GM11168 (cell line): ENCODE measurements around the gene NTSR1.

Source experiments
- in situ Hi-C: fragments of 300-500 bp; cut with MboI; formaldehyde crosslinking; loops from one replicate; pipeline ENCODE4 v1.12.0; 2022; ENCODE audit warnings: low sequenced_read_pairs; ENCODE audit not compliant: unreplicated experiment

Gene NTSR1

DNA sequence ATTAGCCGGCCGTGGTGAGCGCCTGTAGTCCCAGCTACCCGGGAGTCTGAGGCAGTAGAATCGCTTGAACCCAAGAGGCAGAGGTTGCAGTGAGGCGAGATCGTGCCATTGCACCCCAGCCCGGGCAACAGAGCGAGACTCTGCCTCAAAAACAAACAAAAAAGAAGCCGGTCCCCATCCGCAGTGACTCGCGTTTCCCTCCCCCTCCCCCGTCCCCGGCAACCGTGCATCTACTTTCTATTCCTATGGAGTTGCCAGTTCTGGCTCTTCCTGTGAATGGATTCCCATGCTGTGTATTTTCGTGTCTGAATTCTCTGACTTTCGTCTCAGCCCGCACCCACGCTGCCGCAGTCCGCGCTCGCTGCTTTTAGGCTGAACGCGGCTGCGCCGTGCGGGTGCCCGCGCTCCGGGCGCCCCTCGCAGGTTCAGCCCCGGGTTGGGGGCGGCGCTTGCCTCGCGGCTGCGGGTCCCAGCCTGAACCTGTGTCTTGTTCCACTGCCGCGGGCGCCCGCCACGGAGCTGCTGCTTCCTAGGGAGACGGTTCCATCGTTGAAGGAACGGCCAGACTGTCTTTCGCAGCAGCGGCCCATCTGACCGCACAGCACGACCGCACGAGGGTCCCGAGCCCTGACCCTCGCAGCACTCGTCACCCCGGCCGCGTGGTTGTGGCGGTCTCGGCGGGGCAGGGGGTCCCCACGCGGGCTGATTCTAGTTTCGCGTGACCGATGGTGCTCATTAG lies 86.6 kb downstream of the NTSR1 start:
- in situ Hi-C loops, result no loop called here

DNA sequence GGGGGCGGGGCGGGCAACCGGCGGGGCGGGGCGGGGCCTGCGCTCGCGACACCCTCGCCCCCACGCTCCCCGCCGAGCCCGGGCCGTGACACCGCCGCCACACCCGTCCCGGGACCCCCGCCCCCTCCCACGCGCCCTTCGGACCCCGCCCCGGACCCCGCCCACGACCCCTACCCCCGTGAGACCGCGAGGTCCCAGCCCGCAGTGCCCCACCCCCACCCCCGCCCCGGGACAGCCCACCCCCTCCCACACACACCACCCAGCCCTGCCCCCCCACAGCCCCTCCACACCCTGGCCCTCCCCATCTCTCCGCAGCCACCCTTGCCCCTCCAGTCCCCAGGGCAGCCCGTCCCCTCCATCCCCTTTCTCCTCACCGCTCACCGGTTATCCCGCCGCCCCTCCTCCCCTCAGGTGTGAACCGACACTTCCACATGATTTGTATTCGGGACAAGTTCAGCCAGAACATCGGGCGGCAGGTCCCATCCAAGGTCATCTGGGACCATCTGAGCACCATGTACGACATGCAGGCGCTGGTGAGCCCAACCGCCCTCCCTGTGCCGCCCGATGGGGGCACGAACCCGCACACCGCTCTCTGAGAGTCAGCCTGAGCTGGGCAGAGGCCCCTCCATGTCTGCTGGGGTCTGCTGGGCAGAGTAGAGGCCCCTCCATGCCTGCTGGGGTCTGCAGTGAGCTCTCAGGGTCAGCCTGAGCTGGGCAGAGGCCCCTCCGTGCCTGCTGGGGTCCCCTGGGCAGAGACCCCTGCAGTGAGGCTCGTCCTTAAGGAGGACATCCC lies 88.3 kb downstream of the NTSR1 start:
- in situ Hi-C loops, result no loop called here

DNA sequence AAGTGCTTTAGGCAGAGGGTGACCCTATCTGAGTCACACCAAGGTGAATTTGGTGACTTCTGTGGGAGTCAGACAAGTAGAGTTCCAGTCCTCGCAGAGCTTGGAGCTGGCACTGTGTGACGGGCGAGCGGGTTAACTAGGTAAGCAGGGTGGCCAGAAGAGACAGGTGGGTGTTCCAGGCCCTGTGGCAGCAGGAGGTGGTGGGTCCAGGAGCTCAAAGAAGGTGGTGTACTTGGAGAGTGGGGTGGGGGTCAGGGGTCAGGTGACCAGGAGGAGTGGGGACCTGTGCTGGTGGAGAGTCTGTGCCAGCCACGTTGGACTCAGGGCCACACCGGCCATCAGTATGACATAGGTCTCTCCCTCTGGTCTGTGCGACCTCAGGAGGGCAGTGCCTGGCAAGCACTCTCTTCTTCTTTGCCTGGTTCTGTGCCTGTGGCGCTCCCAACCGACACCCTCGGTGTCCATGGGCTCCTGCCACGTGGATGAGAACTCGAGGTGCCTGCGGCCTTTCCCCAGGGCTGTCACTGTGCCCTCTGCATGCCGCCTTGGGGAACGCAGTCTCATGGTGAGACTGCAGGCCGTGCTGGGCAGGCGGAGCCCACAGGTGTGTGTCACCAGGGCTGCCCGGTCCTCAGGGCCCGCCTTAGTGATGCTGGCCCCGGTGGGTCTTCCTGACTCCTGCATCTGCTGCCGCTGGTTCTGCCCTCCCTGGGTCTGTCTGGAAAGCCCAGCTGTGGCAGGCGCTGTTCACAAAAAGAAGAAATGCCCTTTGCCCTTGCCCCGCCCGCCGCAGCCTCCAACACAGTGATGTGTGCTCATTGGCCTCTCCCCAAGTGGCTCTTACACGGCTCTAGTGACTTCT lies 89.3 kb downstream of the NTSR1 start:
- in situ Hi-C loops, result no loop called here

DNA sequence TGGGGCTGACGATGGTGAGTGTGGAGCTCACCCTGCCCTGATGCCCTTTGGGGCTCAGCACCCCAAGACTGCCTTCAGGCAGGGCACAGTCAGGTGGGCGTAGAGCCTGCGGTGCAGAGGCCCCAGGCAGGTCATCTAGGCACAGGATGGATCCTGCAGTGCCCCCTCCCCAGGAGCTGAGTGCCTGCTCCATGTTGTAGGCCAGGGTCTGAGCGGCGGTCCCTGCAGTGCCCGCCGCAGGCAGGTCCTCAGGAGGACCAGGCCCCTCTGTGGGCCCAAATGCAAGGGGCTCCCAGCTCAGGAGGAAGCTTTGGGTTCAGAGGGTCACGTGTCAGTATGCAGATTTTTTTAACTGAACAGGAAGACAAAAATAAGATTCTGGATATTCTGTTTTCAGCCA lies 90.4 kb downstream of the NTSR1 start:
- in situ Hi-C loops, result no loop called here

DNA sequence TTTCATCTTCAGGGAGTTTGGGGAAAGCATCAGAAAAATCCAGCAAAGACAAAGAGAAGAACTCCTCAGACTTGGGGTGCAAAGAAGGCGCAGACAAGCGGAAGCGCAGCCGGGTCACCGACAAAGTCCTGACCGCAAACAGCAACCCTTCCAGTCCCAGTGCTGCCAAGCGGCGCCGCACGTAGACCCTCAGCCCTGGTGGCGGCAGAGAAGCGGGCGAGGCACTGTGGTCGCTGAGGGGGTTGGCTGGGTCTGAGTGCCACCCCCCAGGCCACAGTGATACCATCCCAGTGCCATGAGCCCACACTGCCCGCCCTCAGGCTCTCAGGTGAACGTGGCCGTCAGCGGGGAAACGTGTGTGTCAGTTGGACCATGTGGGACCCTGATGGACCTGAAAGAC lies 90.8 kb downstream of the NTSR1 start:
- in situ Hi-C loops, result no loop called here

DNA sequence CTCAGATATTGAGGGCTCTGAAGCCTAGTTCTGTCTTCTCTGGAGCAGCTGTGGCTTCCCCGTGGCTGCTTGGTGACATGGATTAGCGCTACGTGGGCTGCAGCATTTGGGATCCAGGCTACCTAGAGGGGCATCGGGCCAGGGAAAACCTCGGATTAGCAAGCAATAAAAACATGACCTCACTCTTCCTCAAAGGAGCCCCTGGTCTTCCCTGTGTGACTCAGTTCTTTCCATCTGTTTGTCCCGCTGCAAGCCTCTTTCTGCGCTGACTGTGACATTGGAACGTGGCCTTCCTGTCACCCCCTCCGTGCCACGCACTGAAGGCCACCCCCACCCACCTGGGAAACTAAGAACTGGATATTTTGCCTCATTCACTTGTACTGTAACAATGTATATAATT lies 91.2 kb downstream of the NTSR1 start:
- in situ Hi-C loops, result no loop called here

DNA sequence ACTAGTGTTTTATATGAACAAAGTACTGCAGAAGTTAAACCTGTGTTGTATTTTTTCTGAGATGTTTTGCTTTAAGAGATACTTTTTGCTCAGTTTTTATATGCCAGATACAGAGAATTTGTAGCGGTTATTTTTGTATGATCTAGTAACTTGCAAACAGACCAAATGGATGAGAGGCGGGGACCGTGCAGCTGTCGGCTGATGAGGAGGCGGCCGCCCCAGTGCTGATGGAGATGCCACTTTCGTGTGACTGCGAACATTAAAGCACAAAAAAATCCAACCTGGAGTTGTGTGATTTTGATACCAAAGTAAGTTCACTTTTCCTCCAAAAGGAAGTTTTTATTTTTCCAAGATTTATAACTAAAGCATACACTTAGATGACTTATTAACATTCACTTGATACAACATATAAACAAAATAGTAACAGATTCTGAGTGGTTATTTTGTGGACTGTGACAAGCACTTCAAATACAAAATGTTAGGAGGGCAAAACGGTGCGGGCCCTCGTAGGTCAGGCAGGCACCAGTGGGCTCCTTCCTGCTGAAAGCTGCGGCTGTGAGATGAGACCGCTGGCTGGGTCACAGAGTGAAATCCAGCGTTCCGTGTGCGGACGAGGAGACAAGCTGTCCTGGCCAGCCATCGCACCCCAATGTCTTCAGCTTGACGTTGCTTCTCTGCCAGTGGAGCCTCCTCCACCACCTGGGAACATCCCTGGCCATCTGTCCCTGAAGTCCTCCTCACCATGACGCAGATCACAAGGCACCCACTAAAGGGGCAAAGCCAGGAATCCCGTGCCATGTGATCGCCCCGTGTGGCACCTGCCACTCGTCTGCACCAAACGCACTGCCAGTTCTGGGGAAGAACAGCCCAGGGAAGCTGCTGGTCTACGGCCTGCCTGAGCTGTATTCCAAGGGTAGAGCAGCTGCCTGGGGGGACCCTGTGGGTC lies 92.0 kb downstream of the NTSR1 start:
- in situ Hi-C loops, result no loop called here

DNA sequence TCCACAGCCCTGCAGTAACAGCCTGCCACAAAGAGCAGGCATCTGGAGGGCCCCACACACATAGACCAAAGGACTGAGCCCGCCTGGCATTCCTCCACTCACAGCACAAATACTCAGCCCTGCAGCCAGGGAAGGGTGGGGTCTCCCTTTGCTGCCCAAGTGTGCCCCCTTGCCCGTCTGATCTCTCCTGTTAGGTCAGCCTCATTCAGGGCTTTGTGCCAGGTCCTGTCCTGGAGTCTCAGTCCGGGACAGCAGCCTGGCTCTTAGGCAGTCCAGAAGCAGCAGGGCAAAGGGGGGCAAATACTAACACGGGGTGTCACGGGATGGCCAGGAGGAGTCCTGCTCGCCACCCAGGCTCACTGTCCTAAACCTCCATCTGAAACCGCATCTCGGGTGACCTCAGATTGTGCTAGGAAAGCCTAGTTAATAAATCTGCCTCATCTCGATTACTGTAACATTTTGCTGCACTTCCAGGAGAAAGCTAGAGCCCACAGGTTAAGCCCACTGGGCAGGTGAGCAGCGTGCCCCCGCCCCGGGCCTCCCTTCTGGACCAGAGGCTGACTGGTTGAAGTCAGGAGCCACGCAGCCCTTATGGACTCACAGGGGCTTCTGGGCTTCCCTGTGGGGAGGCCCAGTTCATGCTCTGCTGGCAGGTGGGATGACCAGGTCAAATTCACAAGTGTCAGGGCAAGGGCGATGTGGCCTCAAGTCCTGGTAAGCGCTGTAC lies 92.8 kb downstream of the NTSR1 start:
- in situ Hi-C loops, result no loop called here

DNA sequence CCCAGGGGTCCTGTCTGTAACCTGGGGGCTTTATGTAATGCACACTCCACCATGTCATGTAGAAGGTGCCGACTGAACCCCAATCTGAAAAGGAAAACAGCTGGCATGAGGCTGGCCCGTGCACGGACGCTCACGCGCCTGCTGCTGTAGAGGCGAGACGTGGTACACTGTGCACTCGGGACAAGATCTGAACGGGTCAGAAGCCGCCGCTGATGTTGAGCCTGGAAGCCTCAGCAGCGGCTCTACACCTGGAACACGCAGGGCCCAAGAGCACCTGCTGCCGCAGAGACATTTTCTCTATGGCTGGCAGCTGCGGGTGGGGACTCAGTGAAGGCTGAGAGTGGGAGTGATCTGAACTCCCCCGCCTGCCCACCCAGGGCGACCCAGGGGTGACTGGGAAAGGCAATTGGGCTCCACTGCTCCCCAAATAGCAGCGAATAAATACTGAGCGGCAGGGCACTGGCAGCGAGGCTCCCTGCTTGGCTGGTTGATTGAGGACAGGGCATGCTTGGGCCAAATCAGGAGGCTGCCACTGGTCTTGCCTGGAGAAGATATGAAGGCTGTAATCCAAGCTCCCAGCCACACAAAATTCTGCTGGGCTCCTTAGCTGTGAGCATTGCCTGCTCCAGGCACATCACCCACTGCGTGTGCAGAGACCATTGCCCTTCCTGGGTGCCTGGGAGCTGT lies 93.5 kb downstream of the NTSR1 start:
- in situ Hi-C loops, result no loop called here

DNA sequence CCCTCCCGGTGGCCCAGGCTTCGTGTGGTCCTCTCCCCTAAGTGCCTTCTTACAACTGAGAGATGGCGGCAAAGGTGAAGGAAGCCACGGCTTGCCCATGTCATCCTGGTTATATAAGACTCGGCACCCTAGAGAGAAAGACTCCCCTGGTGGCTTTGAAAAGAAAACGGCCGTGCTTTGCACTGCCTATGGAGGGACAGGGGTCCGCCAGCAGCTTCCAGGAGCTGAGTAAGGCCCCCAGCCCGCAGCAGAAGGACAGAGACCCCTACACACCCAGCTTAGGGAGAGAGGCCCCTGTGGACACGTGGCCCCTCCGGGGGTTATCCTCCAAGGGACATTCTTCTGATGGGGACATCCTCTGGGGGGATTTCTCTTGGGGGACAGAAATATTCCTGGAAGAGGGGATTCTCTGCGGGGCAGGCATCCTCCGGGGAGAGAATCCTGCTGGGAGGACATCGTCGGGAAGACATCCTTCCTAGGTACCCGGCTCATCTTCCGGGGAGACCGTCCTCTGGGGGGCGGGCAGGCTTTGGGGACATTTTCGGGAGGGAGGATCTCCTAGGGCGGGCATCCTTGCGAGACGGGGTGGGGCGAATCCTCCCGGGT lies 95.5 kb downstream of the NTSR1 start:
- in situ Hi-C loops, result no loop called here

DNA sequence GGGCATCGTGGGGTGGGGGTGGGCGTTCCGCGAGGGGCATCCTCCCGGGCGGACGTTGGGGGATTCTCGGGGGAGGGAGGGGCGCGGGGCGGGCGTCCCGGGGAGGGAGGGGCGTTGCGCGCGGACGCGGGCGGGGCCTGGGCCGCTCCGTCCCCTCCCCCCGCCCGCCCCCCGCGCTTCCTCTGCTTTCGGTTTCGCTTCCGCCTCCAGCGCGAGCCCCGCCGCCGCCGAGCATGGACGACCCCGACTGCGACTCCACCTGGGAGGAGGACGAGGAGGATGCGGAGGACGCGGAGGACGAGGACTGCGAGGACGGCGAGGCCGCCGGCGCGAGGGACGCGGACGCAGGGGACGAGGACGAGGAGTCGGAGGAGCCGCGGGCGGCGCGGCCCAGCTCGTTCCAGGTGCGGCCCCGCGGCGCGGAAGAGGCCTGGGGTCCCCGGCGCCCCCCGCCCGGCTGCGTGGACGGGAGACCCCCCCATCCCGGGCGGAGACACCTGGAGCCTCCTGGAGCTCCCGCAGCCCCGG lies 96.1 kb downstream of the NTSR1 start, which contains the start of gene OGFR:
OGFR (plus strand) TSS at position 209 of the 528 bp plus-strand sequence; CDS start at position 234, 25 bp downstream.
- in situ Hi-C loops, result no loop called here

DNA sequence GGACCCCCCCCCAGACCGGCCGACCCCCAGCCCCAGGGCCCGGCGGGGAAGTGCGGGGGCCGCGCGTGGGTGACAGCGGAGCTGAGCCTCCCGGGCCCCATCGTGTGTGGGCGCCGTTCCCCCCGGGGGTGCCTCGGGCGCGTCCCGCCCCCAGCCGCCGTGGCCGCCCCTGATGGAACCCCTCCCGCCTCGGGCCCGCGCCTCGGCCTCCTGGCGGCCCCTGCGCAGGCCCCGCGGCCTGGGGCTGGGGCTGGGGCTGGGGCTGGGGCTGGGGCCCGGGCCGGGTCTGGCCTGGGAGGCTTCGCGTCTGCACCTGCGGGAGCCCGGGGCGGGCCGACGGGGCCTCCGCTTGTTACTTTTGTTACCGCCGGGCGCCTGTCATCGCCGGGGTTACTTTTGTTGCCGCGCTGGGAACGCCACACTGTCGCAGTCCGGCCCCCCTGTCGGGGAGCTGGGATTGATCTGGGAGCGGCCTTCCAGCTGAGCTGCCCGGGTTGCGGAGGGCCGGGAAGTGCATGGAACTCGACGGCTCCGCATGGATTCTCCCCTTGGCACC lies 96.6 kb downstream of the NTSR1 start:
- in situ Hi-C loops, result no loop called here

DNA sequence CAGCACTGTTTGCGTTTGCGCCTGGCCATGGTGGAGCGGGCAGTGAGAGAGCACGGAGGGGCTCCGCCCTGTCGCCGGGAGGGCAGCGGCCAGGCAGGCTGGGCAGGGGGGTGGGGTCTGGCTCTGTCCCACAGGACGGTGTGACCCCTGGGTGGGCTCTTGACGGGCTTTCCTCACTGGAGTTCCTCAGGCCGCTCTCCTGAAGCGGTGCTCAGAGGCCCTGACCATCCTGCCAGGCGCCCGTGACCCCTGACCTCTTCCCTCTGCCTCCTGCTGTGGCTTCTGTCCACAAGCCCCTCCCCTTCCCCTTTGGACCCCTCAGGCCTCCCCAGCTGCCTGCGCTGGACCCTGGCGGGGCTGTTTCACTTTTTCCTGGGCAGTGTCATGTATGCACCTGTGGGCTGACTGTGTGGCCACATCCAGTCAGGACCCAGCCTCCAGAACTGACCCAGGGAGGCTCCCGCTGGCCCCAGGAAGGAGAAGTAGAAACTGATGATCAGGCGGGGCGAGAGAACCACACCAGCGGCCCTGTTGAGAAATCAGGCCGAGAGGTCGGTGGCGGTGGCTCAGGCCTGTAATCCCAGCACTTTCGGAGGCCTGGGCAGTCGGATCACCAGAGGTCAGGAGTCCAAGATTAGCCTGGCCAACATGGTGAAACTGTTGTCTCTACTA lies 97.2 kb downstream of the NTSR1 start:
- in situ Hi-C loops, result no loop called here

DNA sequence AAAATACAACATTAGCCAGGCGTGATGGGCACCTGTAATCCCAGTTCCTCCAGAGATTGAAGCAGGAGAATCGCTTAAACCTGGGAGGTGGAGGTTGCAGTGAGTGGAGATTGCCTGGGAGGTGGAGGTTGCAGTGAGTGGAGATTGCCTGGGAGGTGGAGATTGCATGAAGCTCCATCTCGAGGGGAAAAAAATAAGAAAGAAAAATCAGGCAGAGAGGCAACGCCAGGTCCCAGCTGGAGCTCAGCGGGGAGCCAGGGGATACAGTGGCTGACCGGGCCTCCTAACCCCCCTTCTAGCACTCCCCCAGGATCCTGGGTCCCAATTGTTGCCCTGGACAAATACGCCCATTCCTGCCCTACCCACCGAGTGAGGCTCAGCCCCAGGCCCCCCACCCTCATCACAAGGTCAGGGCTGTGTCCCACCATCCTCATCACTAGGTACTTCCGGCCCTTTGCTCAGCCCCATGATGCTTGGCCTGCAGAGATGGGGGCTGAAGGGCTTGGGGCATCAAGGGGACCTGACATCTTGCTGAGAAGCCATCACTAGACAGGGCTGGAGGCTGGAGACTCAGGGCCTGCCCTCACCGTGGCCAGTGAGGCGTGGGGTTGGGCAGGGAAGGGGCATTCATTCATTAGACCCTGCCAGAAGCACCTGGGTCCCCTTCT lies 97.9 kb downstream of the NTSR1 start:
- in situ Hi-C loops, result no loop called here

DNA sequence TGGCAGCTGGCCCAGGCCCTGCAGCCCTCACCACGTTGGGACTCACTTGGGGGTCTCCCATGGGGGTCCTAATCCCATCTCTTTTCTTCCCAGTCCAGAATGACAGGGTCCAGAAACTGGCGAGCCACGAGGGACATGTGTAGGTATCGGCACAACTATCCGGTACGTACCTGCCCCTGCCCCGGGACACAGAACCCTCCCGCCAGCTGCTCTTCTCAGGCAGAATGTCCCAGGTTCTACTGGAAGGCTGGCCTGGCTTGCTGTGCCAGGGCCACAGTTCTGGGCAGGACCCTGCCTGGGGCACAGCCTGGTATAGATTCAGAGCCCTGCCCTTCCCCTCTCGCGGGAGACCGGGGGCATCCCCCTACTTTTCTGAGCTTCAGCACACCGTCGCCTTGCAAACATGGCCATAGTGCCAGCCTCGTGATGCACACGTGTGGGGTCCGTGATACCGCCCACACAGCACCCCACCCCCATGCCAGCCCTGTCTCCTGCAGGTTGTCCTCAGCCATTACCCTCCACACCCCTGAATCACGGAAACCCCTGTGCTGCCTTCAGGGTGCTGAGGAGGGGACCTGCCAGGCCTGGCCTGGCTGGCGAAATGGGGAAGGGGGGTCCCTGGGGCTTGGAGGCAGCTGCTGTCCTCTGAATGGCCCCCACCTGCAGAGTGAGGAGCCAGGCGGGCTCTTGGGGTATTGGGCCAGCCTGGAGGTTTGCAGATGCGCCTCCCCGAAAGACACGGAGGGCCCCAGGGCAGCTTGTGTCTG lies 99.0 kb downstream of the NTSR1 start:
- in situ Hi-C loops, result no loop called here
